ENCODE measurements around the gene SENP2.
"Not testable (repeated sequence)": the region's sequence is repeated elsewhere in the genome, so short reads cannot be mapped to it uniquely, and the experiment has no call there.

SENP2 gene

DNA sequence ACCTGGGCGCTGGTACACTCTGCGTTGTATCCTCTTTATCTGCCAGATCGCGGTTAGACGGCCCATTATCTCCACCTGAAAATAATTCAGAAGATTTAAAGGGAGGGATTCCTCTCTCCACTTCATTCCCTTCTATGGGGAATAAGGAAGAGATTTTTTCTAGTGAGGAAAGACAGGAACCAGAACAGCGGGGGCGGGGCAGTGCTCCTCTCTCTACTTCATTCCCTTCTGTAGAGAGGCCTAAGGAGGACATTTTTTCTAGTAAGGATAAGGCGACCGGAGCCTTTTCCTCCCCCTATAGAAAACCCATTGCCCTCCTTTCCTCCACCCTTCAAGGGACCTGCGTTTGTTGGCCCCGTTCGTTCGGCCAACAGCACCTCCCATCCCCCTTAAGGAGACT lies 25.4 kb upstream of the SENP2 start:
- Mint-ChIP-seq H3K27ac (ENCODE audit: low read depth) (no peak overlapping the region), H3K9me3 (no peaks in the 10 kb centered on the region), H3K4me1 (peaks cover 11% of the 10 kb centered on the region), H3K4me3 (no peak overlapping the region), H3K36me3 (ENCODE audit: insufficient read depth) (peaks cover 3% of the 10 kb centered on the region), H3K27me3 (peaks cover 35% of the 10 kb centered on the region)
- ATAC-seq (replicated peaks; ENCODE audit: extremely low read depth, poor library complexity, severe bottlenecking): no peak
- no peak for DNase-seq (ENCODE audit: low spot score in 2 of 2)

DNA sequence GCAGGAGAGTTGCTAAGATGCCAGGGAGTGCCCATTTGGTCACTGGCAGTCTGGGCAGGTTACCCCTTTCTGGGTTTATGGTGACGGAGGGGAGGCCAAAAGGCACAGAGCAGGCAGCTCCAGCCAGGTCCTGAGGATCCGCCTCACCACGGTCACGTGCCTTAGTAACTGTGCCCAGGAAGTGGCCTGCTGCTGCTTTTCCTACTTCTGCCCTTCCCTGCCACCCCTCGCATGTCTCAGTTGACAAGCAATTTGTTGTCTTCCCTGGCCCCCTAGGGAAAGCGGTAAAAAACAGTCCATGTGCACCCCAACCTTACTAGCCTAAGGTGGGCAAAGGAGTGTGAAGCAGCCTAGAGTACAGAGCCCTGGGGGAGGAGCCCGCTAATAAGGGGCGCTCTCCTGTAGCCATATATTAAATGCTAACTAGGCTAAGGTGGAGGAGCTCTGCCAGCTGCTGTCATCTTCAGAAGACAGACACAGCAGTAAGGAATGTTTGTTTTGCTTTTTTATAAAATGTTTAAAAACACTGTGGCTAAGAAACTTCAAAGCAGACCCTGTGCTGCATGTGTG lies 24.6 kb upstream of the SENP2 start:
- ATAC-seq (replicated peaks; ENCODE audit: extremely low read depth, poor library complexity, severe bottlenecking) (no peak), DNase-seq (ENCODE audit: low spot score in 2 of 2) (no peak)
- Mint-ChIP-seq H3K27ac (ENCODE audit: low read depth) (no peak overlapping the region), H3K27me3 (peaks cover 35% of the 10 kb centered on the region), H3K9me3 (no peaks in the 10 kb centered on the region), H3K36me3 (ENCODE audit: insufficient read depth) (peaks cover 3% of the 10 kb centered on the region), H3K4me3 (no peak overlapping the region), H3K4me1 (peaks cover 11% of the 10 kb centered on the region)

GRCh38 chr3:185561958-185562357 lies 24.1 kb upstream of the SENP2 start:
- Mint-ChIP-seq H3K4me1 (peaks cover 11% of the 10 kb centered on the region), H3K9me3 (no peaks in the 10 kb centered on the region), H3K36me3 (ENCODE audit: insufficient read depth) (peaks cover 3% of the 10 kb centered on the region), H3K4me3 (no peak overlapping the region), H3K27me3 (peaks cover 35% of the 10 kb centered on the region), H3K27ac (ENCODE audit: low read depth) (no peak overlapping the region)
- ATAC-seq (replicated peaks; ENCODE audit: extremely low read depth, poor library complexity, severe bottlenecking) (no peak), DNase-seq (ENCODE audit: low spot score in 2 of 2) (no peak)

DNA sequence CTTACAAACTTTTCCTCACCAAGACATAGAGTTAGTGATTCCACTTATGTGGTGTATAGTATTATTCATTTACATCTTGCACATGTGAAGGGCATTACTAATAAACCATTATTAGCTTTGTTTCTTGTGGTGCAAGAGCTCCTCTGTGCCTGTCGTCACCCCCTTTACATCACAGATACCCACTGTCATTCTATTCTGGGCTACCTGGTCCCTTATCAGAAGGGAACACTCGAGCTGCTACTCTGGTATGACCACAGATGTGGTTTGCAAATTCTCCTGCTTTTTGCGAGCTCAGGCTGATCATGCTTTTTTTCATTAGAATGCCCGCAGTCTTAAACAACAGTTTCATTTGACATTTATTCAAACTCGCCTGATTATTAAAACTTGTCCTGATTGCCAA lies 13.9 kb upstream of the SENP2 start:
- Mint-ChIP-seq H3K27me3 (no peaks in the 10 kb centered on the region), H3K4me3 (no peak overlapping the region), H3K4me1 (peaks cover 7% of the 10 kb centered on the region), H3K9me3 (peaks cover 8% of the 10 kb centered on the region), H3K27ac (ENCODE audit: low read depth) (no peak overlapping the region), H3K36me3 (ENCODE audit: insufficient read depth) (no peaks in the 10 kb centered on the region)
- DNase-seq (ENCODE audit: low spot score in 2 of 2) (no peak), ATAC-seq (replicated peaks; ENCODE audit: extremely low read depth, poor library complexity, severe bottlenecking) (no peak)

- ATAC-seq (replicated peaks; ENCODE audit: extremely low read depth, poor library complexity, severe bottlenecking) (peak; percentile 82), DNase-seq (ENCODE audit: low spot score in 2 of 2) (peak in 1 of 2 donors; percentile 50)
- H3K4me1 Mint-ChIP-seq; H3K9me3 Mint-ChIP-seq; H3K36me3 Mint-ChIP-seq (ENCODE audit: insufficient read depth); H3K4me3 Mint-ChIP-seq; H3K27ac Mint-ChIP-seq (ENCODE audit: low read depth); H3K27me3 Mint-ChIP-seq: not testable (repeated sequence)
Measured at GRCh38 chr3:185575108-185575869, 10.8 kb upstream of the SENP2 start.

GRCh38 chr3:185582236-185582635 lies 3.9 kb upstream of the SENP2 start:
- H3K27ac Mint-ChIP-seq (ENCODE audit: low read depth): no peak overlapping the region
- no peaks in the 10 kb centered on the region for H3K9me3 Mint-ChIP-seq
- H3K4me3 Mint-ChIP-seq: no peak overlapping the region
- H3K36me3 Mint-ChIP-seq (ENCODE audit: insufficient read depth): peaks cover 20% of the 10 kb centered on the region
- H3K4me1 Mint-ChIP-seq: peaks cover 34% of the 10 kb centered on the region
- ATAC-seq (replicated peaks; ENCODE audit: extremely low read depth, poor library complexity, severe bottlenecking): no peak
- H3K27me3 Mint-ChIP-seq: no peaks in the 10 kb centered on the region
- no peak for DNase-seq (ENCODE audit: low spot score in 2 of 2)

DNA sequence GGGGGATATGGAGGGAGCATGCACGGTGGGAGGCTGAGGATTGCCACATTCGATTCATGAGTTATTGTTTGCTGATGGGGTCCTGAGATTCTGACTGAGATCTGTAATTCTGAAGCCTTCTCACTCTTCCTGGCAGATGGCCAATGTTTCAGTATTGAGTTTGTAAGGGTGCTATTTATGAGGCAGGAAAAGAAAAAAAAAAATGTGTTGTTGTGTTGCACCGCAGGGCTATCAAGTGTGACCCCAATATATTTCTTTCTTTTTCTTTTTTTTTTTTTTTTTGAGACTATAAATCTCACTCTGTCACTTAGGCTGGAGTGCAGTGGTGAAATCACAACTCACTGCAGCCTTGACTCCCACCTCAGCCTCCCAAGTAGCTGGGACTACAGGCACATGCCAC lies 3.2 kb upstream of the SENP2 start:
- H3K27me3 Mint-ChIP-seq: no peaks in the 10 kb centered on the region
- peak in 1 of 2 donors; percentile 42 for DNase-seq (ENCODE audit: low spot score in 2 of 2)
- peak overlapping the region; percentile 29 for H3K4me3 Mint-ChIP-seq
- peaks cover 20% of the 10 kb centered on the region for H3K36me3 Mint-ChIP-seq (ENCODE audit: insufficient read depth)
- no peaks in the 10 kb centered on the region for H3K9me3 Mint-ChIP-seq
- H3K4me1 Mint-ChIP-seq: peaks cover 34% of the 10 kb centered on the region
- peak; percentile 19 for ATAC-seq (replicated peaks; ENCODE audit: extremely low read depth, poor library complexity, severe bottlenecking)
- peak overlapping the region; percentile 41 for H3K27ac Mint-ChIP-seq (ENCODE audit: low read depth)

GRCh38 chr3:185583925-185584324 lies 2.2 kb upstream of the SENP2 start:
- H3K4me1 Mint-ChIP-seq: peaks cover 43% of the 10 kb centered on the region
- no peak for ATAC-seq (replicated peaks; ENCODE audit: extremely low read depth, poor library complexity, severe bottlenecking)
- H3K36me3 Mint-ChIP-seq (ENCODE audit: insufficient read depth): peaks cover 25% of the 10 kb centered on the region
- no peaks in the 10 kb centered on the region for H3K27me3 Mint-ChIP-seq
- no peaks in the 10 kb centered on the region for H3K9me3 Mint-ChIP-seq
- H3K27ac Mint-ChIP-seq (ENCODE audit: low read depth): no peak overlapping the region
- no peak for DNase-seq (ENCODE audit: low spot score in 2 of 2)
- no peak overlapping the region for H3K4me3 Mint-ChIP-seq

DNA sequence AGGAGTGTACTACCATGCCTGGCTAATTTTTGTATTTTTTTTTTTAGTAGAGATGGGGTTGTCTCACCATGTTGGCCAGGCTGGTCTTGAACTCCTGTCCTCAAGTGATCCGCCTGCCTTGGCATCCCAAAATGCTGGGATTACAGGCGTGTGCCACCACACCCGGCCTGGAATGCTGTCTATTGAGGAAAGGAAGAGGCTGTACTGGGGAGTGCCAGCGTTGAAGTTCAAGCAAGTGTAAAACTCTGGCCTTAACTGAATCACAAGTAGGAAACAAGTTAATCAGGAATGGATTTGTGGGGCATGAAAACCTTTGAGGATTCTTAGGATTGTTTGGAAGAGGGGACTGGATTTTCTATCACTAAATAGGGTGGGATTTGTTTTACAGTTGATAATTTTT lies 1.4 kb upstream of the SENP2 start:
- DNase-seq (ENCODE audit: low spot score in 2 of 2): no peak
- peaks cover 43% of the 10 kb centered on the region for H3K4me1 Mint-ChIP-seq
- no peak overlapping the region for H3K4me3 Mint-ChIP-seq
- no peak for ATAC-seq (replicated peaks; ENCODE audit: extremely low read depth, poor library complexity, severe bottlenecking)
- peak overlapping the region; percentile 95 for H3K27ac Mint-ChIP-seq (ENCODE audit: low read depth)
- no peaks in the 10 kb centered on the region for H3K9me3 Mint-ChIP-seq
- peaks cover 27% of the 10 kb centered on the region for H3K36me3 Mint-ChIP-seq (ENCODE audit: insufficient read depth)
- no peaks in the 10 kb centered on the region for H3K27me3 Mint-ChIP-seq

DNA sequence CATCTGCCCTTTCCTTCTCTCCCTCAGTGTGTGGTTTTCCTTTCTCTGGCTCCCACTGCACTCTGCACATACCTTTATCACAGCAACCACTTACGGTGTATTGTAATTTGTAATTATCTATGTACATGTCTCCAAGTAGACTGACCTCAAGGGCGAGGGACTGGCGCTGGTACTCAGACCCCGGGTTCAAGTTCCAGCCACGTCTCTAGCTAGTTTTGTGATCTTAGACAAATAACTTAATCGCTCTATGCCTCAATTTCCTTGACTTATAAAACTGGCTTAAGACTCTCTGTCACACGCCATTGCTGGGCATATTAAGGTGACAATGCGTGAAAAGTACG lies 607 bp upstream of the SENP2 start:
- DNase-seq (ENCODE audit: low spot score in 2 of 2) (no peak), ATAC-seq (replicated peaks; ENCODE audit: extremely low read depth, poor library complexity, severe bottlenecking) (no peak)
- Mint-ChIP-seq H3K9me3 (no peaks in the 10 kb centered on the region), H3K27ac (ENCODE audit: low read depth) (peak overlapping the region; percentile 95), H3K4me1 (peaks cover 43% of the 10 kb centered on the region), H3K4me3 (peak overlapping the region; percentile 81), H3K27me3 (no peaks in the 10 kb centered on the region), H3K36me3 (ENCODE audit: insufficient read depth) (peaks cover 29% of the 10 kb centered on the region)

GRCh38 chr3:185586686-185587039 lies 568 bp downstream of the SENP2 start:
- peak overlapping the region; percentile 81 for H3K4me3 Mint-ChIP-seq
- H3K4me1 Mint-ChIP-seq: peaks cover 43% of the 10 kb centered on the region
- H3K36me3 Mint-ChIP-seq (ENCODE audit: insufficient read depth): peaks cover 34% of the 10 kb centered on the region
- peak; percentile 8 for ATAC-seq (replicated peaks; ENCODE audit: extremely low read depth, poor library complexity, severe bottlenecking)
- H3K27me3 Mint-ChIP-seq: no peaks in the 10 kb centered on the region
- H3K9me3 Mint-ChIP-seq: no peaks in the 10 kb centered on the region
- H3K27ac Mint-ChIP-seq (ENCODE audit: low read depth): peak overlapping the region; percentile 95
- no peak for DNase-seq (ENCODE audit: low spot score in 2 of 2)

- H3K27ac Mint-ChIP-seq (ENCODE audit: low read depth): no peak overlapping the region
- DNase-seq (ENCODE audit: low spot score in 2 of 2) (no peak), ATAC-seq (replicated peaks; ENCODE audit: extremely low read depth, poor library complexity, severe bottlenecking) (no peak)
- no peak overlapping the region for H3K4me3 Mint-ChIP-seq
- no peaks in the 10 kb centered on the region for H3K9me3 Mint-ChIP-seq
- no peaks in the 10 kb centered on the region for H3K27me3 Mint-ChIP-seq
- peaks cover 32% of the 10 kb centered on the region for H3K36me3 Mint-ChIP-seq (ENCODE audit: insufficient read depth)
- peaks cover 12% of the 10 kb centered on the region for H3K4me1 Mint-ChIP-seq
Measured at GRCh38 chr3:185594073-185594472, 8.0 kb downstream of the SENP2 start.

GRCh38 chr3:185595526-185595925 lies 9.4 kb downstream of the SENP2 start:
- Mint-ChIP-seq H3K27me3 (no peaks in the 10 kb centered on the region), H3K4me1 (peaks cover 12% of the 10 kb centered on the region), H3K27ac (ENCODE audit: low read depth) (no peak overlapping the region), H3K9me3 (no peaks in the 10 kb centered on the region), H3K36me3 (ENCODE audit: insufficient read depth) (peaks cover 38% of the 10 kb centered on the region), H3K4me3 (no peak overlapping the region)
- no peak for DNase-seq (ENCODE audit: low spot score in 2 of 2)
- ATAC-seq (replicated peaks; ENCODE audit: extremely low read depth, poor library complexity, severe bottlenecking): no peak
